ENCODE data around the gene UGP2. TPM values are rescaled to one million over a fixed set of nuclear protein-coding genes. Genes with fewer than 3 reads are reported as not detected.

UGP2 gene
- polyA plus RNA-seq, 2 of the 4 experiments (the other 2 are of a cell fraction), result 114 to 162 TPM

- CTCF ChIA-PET, result interaction anchor here (0.7 to 1.0 kb wide), 2 partner anchors 22 to 30 kb away, joined by 3 to 4 read pairs; partner anchors contain the start of gene UGP2
- TF ChIP-seq HOXB5 (CRISPR knock-in tag; IDR thresholded peaks at IDR 0.05) (no peak), CEBPB (IDR thresholded peaks at IDR 0.05) (no peak)
- TF ChIP-seq, protein P1, sequence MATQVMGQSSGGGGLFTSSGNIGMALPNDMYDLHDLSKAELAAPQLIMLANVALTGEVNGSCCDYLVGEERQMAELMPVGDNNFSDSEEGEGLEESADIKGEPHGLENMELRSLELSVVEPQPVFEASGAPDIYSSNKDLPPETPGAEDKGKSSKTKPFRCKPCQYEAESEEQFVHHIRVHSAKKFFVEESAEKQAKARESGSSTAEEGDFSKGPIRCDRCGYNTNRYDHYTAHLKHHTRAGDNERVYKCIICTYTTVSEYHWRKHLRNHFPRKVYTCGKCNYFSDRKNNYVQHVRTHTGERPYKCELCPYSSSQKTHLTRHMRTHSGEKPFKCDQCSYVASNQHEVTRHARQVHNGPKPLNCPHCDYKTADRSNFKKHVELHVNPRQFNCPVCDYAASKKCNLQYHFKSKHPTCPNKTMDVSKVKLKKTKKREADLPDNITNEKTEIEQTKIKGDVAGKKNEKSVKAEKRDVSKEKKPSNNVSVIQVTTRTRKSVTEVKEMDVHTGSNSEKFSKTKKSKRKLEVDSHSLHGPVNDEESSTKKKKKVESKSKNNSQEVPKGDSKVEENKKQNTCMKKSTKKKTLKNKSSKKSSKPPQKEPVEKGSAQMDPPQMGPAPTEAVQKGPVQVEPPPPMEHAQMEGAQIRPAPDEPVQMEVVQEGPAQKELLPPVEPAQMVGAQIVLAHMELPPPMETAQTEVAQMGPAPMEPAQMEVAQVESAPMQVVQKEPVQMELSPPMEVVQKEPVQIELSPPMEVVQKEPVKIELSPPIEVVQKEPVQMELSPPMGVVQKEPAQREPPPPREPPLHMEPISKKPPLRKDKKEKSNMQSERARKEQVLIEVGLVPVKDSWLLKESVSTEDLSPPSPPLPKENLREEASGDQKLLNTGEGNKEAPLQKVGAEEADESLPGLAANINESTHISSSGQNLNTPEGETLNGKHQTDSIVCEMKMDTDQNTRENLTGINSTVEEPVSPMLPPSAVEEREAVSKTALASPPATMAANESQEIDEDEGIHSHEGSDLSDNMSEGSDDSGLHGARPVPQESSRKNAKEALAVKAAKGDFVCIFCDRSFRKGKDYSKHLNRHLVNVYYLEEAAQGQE (IDR thresholded peaks at IDR 0.05), result no peak
- no peak for ATAC-seq
- FAIRE-seq, result peak; percentile 32
- POLR2A ChIA-PET, result no interaction called here
- DNase-seq (ENCODE audit: low read depth in 1 of 2, low spot score in 1 of 2), result no peak
- H3K27ac ChIP-seq, result no peak overlapping the region
- H3K4me3 ChIP-seq, result no peak overlapping the region
- no peak overlapping the region for H3K4me2 ChIP-seq
- WGBS (ENCODE audit: missing lambda C conversion rate), result 65% methylated on average over 6 of the region's 6 CpGs
- no peaks in the 10 kb centered on the region for H3K9me3 ChIP-seq
- H3K4me1 ChIP-seq, result no peaks in the 10 kb centered on the region
These were observed 21.7 kb upstream of the UGP2 start for GRCh38 chr2:63819765-63820717.

DNA sequence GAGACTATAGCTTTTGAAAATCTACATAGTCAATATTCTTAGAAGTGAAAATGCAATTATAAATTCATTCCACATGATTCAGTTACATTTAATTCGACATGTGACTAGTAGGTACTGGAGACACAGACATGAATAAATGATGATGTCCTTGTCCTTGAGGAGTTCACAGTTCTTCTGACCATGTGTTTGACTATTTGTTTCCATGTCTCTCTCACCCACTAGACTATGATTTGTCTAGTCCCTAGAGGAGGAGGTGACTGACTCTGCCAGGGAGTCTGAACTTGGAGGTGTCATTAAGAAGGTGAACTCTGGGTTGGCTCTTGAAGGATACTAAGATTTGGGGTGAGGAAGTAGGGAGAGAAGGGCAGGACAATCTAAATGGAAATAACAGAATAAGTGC lies 20.7 kb upstream of the UGP2 start:
- Histone ChIP-seq H3K27ac (no peak overlapping the region), H3K9me3 (no peaks in the 10 kb centered on the region), H3K4me2 (no peak overlapping the region), H3K4me3 (no peak overlapping the region), H3K4me1 (no peaks in the 10 kb centered on the region)
- ChIA-PET POLR2A (no interaction called here), CTCF (no interaction called here)
- ATAC-seq (no peak), FAIRE-seq (no peak), DNase-seq (ENCODE audit: low read depth in 1 of 2, low spot score in 1 of 2) (no peak)
- WGBS (ENCODE audit: missing lambda C conversion rate), result 80% methylated on average over 1 of the region's 1 CpG
- TF ChIP-seq EHMT2 (IDR thresholded peaks at IDR 0.05; ENCODE audit: low read depth), result no peak
- no peak for TF ChIP-seq HOXB13 (CRISPR knock-in tag; IDR thresholded peaks at IDR 0.05; ENCODE audit: low read depth)
- no peak for TF ChIP-seq RCOR1 (IDR thresholded peaks at IDR 0.05; ENCODE audit: low read depth, low read length)
- TF ChIP-seq FOSB (CRISPR knock-in tag; IDR thresholded peaks at IDR 0.05), result no peak
- TF ChIP-seq, protein P2, sequence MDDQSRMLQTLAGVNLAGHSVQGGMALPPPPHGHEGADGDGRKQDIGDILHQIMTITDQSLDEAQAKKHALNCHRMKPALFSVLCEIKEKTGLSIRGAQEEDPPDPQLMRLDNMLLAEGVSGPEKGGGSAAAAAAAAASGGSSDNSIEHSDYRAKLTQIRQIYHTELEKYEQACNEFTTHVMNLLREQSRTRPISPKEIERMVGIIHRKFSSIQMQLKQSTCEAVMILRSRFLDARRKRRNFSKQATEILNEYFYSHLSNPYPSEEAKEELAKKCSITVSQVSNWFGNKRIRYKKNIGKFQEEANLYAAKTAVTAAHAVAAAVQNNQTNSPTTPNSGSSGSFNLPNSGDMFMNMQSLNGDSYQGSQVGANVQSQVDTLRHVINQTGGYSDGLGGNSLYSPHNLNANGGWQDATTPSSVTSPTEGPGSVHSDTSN (IDR thresholded peaks at IDR 0.05), result no peak

GRCh38 chr2:63821396-63821795 lies 20.3 kb upstream of the UGP2 start:
- Histone ChIP-seq H3K9me3 (no peaks in the 10 kb centered on the region), H3K4me1 (no peaks in the 10 kb centered on the region), H3K27ac (no peak overlapping the region), H3K4me3 (no peak overlapping the region), H3K4me2 (no peak overlapping the region)
- ATAC-seq (no peak), FAIRE-seq (peak; percentile 63), DNase-seq (ENCODE audit: low read depth in 1 of 2, low spot score in 1 of 2) (no peak)
- CTCF ChIA-PET, result interaction anchor here (0.9 to 1.8 kb wide), 2 partner anchors 10 to 122 kb away, joined by 4 read pairs; no protein-coding TSS in a partner anchor
- WGBS (ENCODE audit: missing lambda C conversion rate), result 69% methylated on average over 3 of the region's 3 CpGs
- TF ChIP-seq EHMT2 (IDR thresholded peaks at IDR 0.05; ENCODE audit: low read depth) (no peak), EHF (CRISPR knock-in tag; IDR thresholded peaks at IDR 0.05) (no peak), RARB (CRISPR knock-in tag; IDR thresholded peaks at IDR 0.05) (no peak)
- POLR2A ChIA-PET, result no interaction called here

DNA sequence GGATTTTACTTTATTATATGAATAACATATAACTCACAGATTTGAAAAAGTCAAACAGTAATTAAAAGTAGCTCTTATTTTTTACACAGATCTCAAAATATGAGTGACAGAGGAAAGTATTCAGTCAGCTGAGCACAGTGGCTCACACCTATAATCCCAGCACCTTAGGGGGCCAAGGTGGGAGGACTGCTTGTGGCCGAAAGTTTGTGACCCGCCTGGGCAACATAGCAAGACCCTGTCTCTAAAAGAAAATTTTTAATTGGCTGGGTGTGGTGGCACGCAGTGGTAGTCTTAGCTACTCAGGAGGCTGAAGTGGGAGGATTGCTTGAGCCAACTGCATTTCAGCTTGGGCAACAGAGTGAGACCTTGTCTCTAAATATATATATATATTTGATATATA lies 19.2 kb upstream of the UGP2 start:
- FAIRE-seq, result no peak
- H3K4me3 ChIP-seq, result no peak overlapping the region
- no peak overlapping the region for H3K27ac ChIP-seq
- H3K9me3 ChIP-seq, result no peaks in the 10 kb centered on the region
- ChIA-PET POLR2A (no interaction called here), CTCF (interaction anchor here (0.8 to 1.8 kb wide), 2 partner anchors 11 to 19 kb away, joined by 4 read pairs; partner anchors contain the start of gene UGP2)
- no peaks in the 10 kb centered on the region; the same call in 2 of the 3 replicates for H3K4me1 ChIP-seq
- no peak overlapping the region for H3K4me2 ChIP-seq
- no peak for DNase-seq (ENCODE audit: low read depth in 1 of 2, low spot score in 1 of 2)
- WGBS (ENCODE audit: missing lambda C conversion rate), result 85% methylated on average over 3 of the region's 3 CpGs
- ATAC-seq, result no peak
- no peak for TF ChIP-seq CEBPB (IDR thresholded peaks at IDR 0.05)
- TF ChIP-seq, protein P3, sequence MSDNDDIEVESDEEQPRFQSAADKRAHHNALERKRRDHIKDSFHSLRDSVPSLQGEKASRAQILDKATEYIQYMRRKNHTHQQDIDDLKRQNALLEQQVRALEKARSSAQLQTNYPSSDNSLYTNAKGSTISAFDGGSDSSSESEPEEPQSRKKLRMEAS (IDR thresholded peaks at IDR 0.05), result no peak
- TF ChIP-seq, protein P4, sequence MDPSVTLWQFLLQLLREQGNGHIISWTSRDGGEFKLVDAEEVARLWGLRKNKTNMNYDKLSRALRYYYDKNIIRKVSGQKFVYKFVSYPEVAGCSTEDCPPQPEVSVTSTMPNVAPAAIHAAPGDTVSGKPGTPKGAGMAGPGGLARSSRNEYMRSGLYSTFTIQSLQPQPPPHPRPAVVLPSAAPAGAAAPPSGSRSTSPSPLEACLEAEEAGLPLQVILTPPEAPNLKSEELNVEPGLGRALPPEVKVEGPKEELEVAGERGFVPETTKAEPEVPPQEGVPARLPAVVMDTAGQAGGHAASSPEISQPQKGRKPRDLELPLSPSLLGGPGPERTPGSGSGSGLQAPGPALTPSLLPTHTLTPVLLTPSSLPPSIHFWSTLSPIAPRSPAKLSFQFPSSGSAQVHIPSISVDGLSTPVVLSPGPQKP (IDR thresholded peaks at IDR 0.05; ENCODE audit: low read depth, low read length), result no peak
- no peak for TF ChIP-seq CBX8 (IDR thresholded peaks at IDR 0.05)
- TF ChIP-seq NFE2L2 (conservative IDR thresholded peaks at IDR 0.05; ENCODE audit: low read length), result no peak
- TF ChIP-seq, protein P5, sequence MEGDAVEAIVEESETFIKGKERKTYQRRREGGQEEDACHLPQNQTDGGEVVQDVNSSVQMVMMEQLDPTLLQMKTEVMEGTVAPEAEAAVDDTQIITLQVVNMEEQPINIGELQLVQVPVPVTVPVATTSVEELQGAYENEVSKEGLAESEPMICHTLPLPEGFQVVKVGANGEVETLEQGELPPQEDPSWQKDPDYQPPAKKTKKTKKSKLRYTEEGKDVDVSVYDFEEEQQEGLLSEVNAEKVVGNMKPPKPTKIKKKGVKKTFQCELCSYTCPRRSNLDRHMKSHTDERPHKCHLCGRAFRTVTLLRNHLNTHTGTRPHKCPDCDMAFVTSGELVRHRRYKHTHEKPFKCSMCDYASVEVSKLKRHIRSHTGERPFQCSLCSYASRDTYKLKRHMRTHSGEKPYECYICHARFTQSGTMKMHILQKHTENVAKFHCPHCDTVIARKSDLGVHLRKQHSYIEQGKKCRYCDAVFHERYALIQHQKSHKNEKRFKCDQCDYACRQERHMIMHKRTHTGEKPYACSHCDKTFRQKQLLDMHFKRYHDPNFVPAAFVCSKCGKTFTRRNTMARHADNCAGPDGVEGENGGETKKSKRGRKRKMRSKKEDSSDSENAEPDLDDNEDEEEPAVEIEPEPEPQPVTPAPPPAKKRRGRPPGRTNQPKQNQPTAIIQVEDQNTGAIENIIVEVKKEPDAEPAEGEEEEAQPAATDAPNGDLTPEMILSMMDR (IDR thresholded peaks at IDR 0.05), result no peak
- no peak for TF ChIP-seq HDAC2 (IDR thresholded peaks at IDR 0.05)
- no peak for TF ChIP-seq FOSB (CRISPR knock-in tag; IDR thresholded peaks at IDR 0.05)
- no peak for TF ChIP-seq NR3C1 (IDR thresholded peaks at IDR 0.05)
- no peak for TF ChIP-seq BCL3 (IDR thresholded peaks at IDR 0.05)
- no peak for TF ChIP-seq RCOR1 (IDR thresholded peaks at IDR 0.05; ENCODE audit: low read depth, low read length)
- no peak for TF ChIP-seq BHLHE40 (IDR thresholded peaks at IDR 0.05; ENCODE audit: low read depth, low read length)
